Activated naive CD4-positive, alpha-beta T cell treated with anti-CD3 and anti-CD28 coated beads for 36 hours (primary cell): ENCODE measurements around the gene RTN4. TPM values are rescaled to one million over a fixed set of nuclear protein-coding genes. Genes with fewer than 3 reads are reported as not detected.

Experiments used
- CTCF ChIA-PET: fragments of 350-600 bp; sonication (Branson Sonifier 250); formaldehyde crosslinking; loops from one replicate; lab custom pipeline; 2021; ENCODE audit warnings: antibody characterized with exemption; lab: Charles Lee
- DNase-seq: peaks from one replicate; pipeline ENCODE4 v3.0.0-alpha.2; 2020
- H3K27ac Mint-ChIP-seq: one replicate; pipeline ENCODE4 v1.8.0; 2021; ENCODE audit warnings: mild to moderate bottlenecking, mixed read lengths
- H3K27me3 Mint-ChIP-seq: one replicate; pipeline ENCODE4 v1.8.0; 2021; ENCODE audit warnings: low read depth, mixed read lengths
- H3K36me3 Mint-ChIP-seq: one replicate; pipeline ENCODE4 v1.8.0; 2021; ENCODE audit warnings: low read depth, mixed read lengths
- H3K4me1 Mint-ChIP-seq: one replicate; pipeline ENCODE4 v1.8.0; 2021; ENCODE audit warnings: low read depth, mixed read lengths
- H3K4me3 Mint-ChIP-seq: one replicate; pipeline ENCODE4 v1.8.0; 2021; ENCODE audit warnings: mild to moderate bottlenecking, moderate library complexity, mixed read lengths
- H3K9me3 Mint-ChIP-seq: one replicate; pipeline ENCODE4 v1.8.0; 2021; ENCODE audit warnings: mixed read lengths
- intact Hi-C: fragments of 100-400 bp; cut with micrococcal nuclease; formaldehyde crosslinking; loops from one replicate; pipeline ENCODE4 v1.15.1; 2023
- total RNA-seq, 2 experiments: library from RNA; stranded (reverse); gene quantifications; one replicate each; pipeline ENCODE4 v1.2.3, GENCODE V29; 2021

Gene RTN4
- total RNA-seq, 2 experiments from 2014 or later: 76.4 to 76.7 TPM

- Mint-ChIP-seq H3K4me1 (peaks cover 58% of the 10 kb centered on the region), H3K9me3 (no peaks in the 10 kb centered on the region), H3K4me3 (peak overlapping the region; percentile 97), H3K27ac (peak overlapping the region; percentile 97), H3K36me3 (peaks cover 8% of the 10 kb centered on the region), H3K27me3 (no peaks in the 10 kb centered on the region)
- CTCF ChIA-PET: interaction anchor here (0.8 to 1.6 kb wide), 6 partner anchors 9 to 119 kb away, joined by 3 to 6 read pairs (median 4); no protein-coding TSS in a partner anchor
- no peak for DNase-seq
- intact Hi-C loops: loop anchor here (1.0 to 5.0 kb wide), 25 partner anchors 24 to 1283 kb away; partner anchors contain the start of genes ACYP2, ASB3, CFAP36 and CHAC2
Observed at GRCh38 chr2:55049821-55050099, 491 bp downstream of the RTN4 start.

DNA sequence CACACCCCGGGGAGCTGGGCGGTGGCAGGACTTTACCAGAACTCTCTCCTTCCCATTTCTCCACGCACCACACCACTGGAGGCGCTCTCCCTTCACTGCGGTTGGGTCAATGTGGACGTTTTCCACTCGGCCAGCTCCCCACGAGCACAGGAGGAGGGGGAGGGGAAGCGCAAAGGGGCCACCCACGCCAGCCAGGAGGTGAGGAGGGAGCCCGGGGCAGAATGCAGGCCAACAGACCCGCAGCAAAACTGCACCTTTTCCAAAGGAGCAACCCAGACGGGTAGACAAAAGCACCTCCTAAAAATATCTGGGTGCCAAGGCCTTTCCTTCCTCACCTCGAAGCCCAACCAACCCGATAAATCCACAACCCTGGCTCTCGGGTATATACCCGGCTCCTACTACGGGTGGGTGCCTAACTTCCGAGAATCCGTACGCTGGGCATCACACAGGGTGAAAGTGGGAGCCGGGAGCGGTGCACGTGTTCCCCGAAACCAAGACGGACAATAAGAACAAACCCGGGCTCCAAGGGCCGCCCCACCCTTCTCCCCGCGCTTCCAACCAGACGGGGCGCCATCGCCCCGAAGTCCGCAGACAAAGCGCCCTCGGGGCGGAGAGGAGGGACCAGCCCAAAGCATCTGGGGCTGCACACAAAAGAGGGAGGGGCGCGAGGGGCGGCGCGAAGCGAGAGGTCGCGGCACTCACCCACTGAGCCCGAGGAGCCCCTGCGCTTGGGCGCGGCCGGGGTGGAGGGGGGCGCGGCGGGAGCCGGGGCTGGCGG is 1.0 kb downstream of the RTN4 start:
- peak; percentile 69 for DNase-seq
- Mint-ChIP-seq H3K27ac (peak overlapping the region; percentile 91), H3K27me3 (no peaks in the 10 kb centered on the region), H3K4me3 (peak overlapping the region; percentile 97), H3K9me3 (no peaks in the 10 kb centered on the region), H3K4me1 (peaks cover 54% of the 10 kb centered on the region), H3K36me3 (peaks cover 8% of the 10 kb centered on the region)
- CTCF ChIA-PET: interaction anchor here (0.6 to 1.7 kb wide), 16 partner anchors 8 to 470 kb away, joined by 3 to 17 read pairs (median 4); partner anchors contain the start of gene CFAP36
- intact Hi-C loops: no loop called here

GRCh38 chr2:55048508-55049042 is 1.7 kb downstream of the RTN4 start:
- Mint-ChIP-seq H3K4me1 (peaks cover 52% of the 10 kb centered on the region), H3K27ac (peak overlapping the region; percentile 91), H3K27me3 (no peaks in the 10 kb centered on the region), H3K4me3 (peak overlapping the region; percentile 97), H3K9me3 (no peaks in the 10 kb centered on the region), H3K36me3 (peaks cover 8% of the 10 kb centered on the region)
- intact Hi-C loops: no loop called here
- no peak for DNase-seq
- CTCF ChIA-PET: interaction anchor here (0.6 to 1.7 kb wide), 15 partner anchors 10 to 471 kb away, joined by 3 to 17 read pairs (median 3); partner anchors contain the start of gene CFAP36

GRCh38 chr2:55047677-55048299 is 2.5 kb downstream of the RTN4 start:
- H3K36me3 Mint-ChIP-seq: peaks cover 8% of the 10 kb centered on the region
- peak overlapping the region; percentile 61 for H3K27ac Mint-ChIP-seq
- intact Hi-C loops: no loop called here
- DNase-seq: no peak
- peaks cover 51% of the 10 kb centered on the region for H3K4me1 Mint-ChIP-seq
- no peaks in the 10 kb centered on the region for H3K9me3 Mint-ChIP-seq
- H3K27me3 Mint-ChIP-seq: no peaks in the 10 kb centered on the region
- CTCF ChIA-PET: interaction anchor here (0.6 to 1.7 kb wide), 13 partner anchors 11 to 472 kb away, joined by 3 to 17 read pairs (median 4); partner anchors contain the start of gene CFAP36
- peak overlapping the region; percentile 76 for H3K4me3 Mint-ChIP-seq

DNA sequence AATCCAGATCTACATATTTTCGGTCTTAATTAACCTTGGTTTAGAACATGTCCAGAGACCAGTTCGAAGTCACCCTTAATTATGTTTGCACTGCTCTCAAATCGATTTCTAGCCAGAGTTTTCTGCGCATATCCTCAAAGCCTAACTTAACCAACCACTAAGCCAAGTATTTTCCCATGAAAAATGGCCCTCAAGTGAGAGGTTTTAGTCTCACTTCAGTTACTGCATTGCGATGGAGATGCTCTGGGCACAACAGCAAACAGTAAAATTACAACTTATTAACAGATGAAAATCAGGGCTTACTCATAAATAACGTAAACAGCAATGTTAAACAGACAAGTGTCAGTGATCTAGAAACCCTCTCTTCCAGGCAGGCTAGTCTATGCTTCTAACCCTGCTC is 4.5 kb downstream of the RTN4 start:
- no peak overlapping the region for H3K27ac Mint-ChIP-seq
- CTCF ChIA-PET: interaction anchor here (0.7 to 1.1 kb wide), 3 partner anchors 9 to 38 kb away, joined by 3 read pairs; no protein-coding TSS in a partner anchor
- peaks cover 8% of the 10 kb centered on the region for H3K36me3 Mint-ChIP-seq
- no peaks in the 10 kb centered on the region for H3K9me3 Mint-ChIP-seq
- intact Hi-C loops: no loop called here
- H3K4me1 Mint-ChIP-seq: peaks cover 40% of the 10 kb centered on the region
- no peak for DNase-seq
- no peak overlapping the region for H3K4me3 Mint-ChIP-seq
- no peaks in the 10 kb centered on the region for H3K27me3 Mint-ChIP-seq

DNA sequence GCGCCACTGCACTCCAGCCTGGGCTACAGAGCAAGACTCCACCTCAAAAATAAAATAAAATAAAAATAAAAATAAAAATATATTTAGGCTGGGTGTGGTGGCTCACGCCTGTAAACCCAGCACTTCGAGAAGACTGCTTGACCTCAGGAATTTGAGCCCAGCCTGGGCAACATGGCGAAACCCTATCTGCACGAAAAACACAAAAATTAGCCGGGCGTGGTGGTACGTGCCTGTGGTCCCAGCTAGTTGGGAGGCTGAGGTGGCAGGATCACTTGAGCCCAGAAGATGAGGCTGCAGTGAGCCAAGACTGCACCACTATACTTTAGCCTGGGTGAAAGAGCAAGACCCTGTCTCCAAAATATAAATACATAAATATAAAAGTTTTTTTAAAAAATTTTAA is 6.4 kb downstream of the RTN4 start:
- Mint-ChIP-seq H3K27me3 (no peaks in the 10 kb centered on the region), H3K9me3 (peaks cover 4% of the 10 kb centered on the region), H3K27ac (no peak overlapping the region), H3K4me1 (peaks cover 43% of the 10 kb centered on the region), H3K36me3 (peaks cover 7% of the 10 kb centered on the region), H3K4me3 (no peak overlapping the region)
- no peak for DNase-seq
- CTCF ChIA-PET: no interaction called here
- intact Hi-C loops: no loop called here

DNA sequence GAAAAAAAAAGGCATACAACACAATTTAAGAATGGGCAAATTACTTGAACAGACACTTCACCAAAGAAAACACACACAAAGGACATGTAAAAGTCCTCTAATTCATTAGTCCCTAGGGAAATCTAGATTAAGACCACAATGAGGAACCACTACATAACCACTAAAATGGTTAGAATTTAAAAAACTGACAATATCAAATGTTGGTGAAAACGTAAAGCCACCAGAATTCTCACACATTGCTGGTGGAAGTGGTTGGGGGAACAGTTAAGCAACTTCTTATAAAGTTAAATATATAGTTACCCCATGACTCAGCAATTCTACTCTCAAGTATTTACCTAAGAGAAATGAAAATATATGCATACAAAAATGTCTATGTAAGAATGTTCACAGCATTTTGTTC is 11.8 kb downstream of the RTN4 start:
- intact Hi-C loops: no loop called here
- Mint-ChIP-seq H3K9me3 (peaks cover 16% of the 10 kb centered on the region), H3K4me3 (no peak overlapping the region), H3K36me3 (peaks cover 17% of the 10 kb centered on the region), H3K4me1 (peaks cover 48% of the 10 kb centered on the region), H3K27me3 (no peaks in the 10 kb centered on the region), H3K27ac (peak overlapping the region; percentile 24)
- CTCF ChIA-PET: interaction anchor here (1.2 kb wide), 1 partner anchor 13 kb away, joined by 3 read pairs; no protein-coding TSS in a partner anchor
- DNase-seq: no peak

- Mint-ChIP-seq H3K27ac (no peak overlapping the region), H3K4me1 (peaks cover 55% of the 10 kb centered on the region), H3K9me3 (peaks cover 16% of the 10 kb centered on the region), H3K4me3 (no peak overlapping the region), H3K27me3 (no peaks in the 10 kb centered on the region), H3K36me3 (peaks cover 17% of the 10 kb centered on the region)
- no peak for DNase-seq
- CTCF ChIA-PET: no interaction called here
- intact Hi-C loops: no loop called here
Observed at GRCh38 chr2:55035716-55036115, 14.5 kb downstream of the RTN4 start.

DNA sequence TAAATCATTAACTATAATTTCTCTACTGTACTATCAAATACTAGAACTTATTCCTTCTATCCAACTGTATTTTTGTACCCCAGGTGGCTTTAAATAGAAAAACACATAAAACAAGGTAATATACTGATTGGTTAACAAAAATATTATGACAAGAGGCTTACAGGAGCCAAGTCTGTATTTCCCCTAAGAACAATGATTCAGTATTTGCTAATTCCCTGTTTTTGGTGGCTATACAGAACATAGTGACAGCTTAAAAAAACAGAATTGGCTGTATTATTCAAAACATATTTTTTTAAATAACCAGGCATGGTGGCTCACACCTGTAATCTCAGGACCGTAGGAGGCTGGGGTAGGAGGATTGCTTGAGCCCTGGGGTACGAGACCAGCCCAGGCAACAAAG is 16.3 kb downstream of the RTN4 start:
- Mint-ChIP-seq H3K4me3 (no peak overlapping the region), H3K4me1 (peaks cover 58% of the 10 kb centered on the region), H3K9me3 (peaks cover 13% of the 10 kb centered on the region), H3K36me3 (peaks cover 15% of the 10 kb centered on the region), H3K27ac (no peak overlapping the region), H3K27me3 (no peaks in the 10 kb centered on the region)
- no peak for DNase-seq
- CTCF ChIA-PET: no interaction called here
- intact Hi-C loops: no loop called here

DNA sequence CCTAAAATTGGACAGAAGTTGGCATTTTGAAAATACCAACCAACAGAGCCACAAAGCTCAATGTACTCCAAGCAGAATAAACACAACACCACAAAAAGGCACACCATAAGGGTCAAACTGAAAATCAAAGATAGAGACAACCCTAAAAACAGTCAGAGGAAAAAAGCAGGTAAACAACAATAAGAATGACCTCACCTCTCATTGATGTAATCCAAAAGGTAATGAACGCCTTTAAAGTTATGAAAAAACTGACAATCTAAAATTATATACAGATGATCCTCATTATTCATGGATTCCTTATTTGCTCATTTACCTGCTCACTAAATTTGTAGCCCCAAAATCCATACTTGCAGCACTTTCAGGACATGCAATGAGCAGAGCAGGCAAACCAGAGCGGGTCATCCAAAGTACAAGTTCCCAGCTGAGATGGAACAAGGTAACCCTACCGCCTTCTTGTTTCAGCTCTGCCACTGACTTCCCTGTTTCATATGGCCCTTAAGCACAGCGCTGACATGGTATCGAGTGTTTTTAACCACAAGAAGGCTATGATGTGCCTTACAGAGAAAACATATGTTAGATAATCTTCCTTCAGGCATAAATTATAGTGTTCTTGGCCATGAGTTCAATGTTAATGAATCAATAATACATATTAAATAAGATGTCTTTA is 17.0 kb downstream of the RTN4 start:
- Mint-ChIP-seq H3K9me3 (peaks cover 12% of the 10 kb centered on the region), H3K4me1 (peaks cover 59% of the 10 kb centered on the region), H3K36me3 (peaks cover 12% of the 10 kb centered on the region), H3K27me3 (no peaks in the 10 kb centered on the region), H3K27ac (no peak overlapping the region), H3K4me3 (no peak overlapping the region)
- CTCF ChIA-PET: interaction anchor here (1.5 kb wide), 1 partner anchor 15 kb away, joined by 12 read pairs; no protein-coding TSS in a partner anchor
- peak; percentile 22 for DNase-seq
- intact Hi-C loops: no loop called here

- no peak overlapping the region for H3K4me3 Mint-ChIP-seq
- H3K4me1 Mint-ChIP-seq: peaks cover 45% of the 10 kb centered on the region
- no peak for DNase-seq
- H3K9me3 Mint-ChIP-seq: peaks cover 5% of the 10 kb centered on the region
- CTCF ChIA-PET: no interaction called here
- H3K27me3 Mint-ChIP-seq: no peaks in the 10 kb centered on the region
- H3K36me3 Mint-ChIP-seq: peaks cover 2% of the 10 kb centered on the region
- H3K27ac Mint-ChIP-seq: no peak overlapping the region
- intact Hi-C loops: no loop called here
Observed at GRCh38 chr2:55031505-55031904, 18.7 kb downstream of the RTN4 start.

DNA sequence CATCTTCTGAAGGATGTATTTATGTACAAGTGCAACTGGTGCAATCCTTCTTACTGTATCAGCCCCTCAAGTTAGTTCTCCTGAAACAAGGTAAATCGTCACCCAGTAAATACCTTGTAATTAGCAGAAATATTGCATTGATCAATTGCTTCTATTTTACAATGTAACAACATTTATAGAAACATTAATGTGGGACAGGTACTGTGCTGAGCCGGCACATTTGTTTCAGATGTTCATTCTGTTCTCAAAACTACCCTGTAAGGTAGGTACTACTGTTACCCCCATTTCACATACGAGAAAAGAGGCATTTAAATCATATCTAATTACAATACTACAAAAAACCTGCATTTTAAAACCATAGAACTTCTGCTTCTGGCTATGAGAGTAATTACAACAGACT is 19.5 kb downstream of the RTN4 start:
- H3K4me1 Mint-ChIP-seq: peaks cover 43% of the 10 kb centered on the region
- H3K36me3 Mint-ChIP-seq: peaks cover 1% of the 10 kb centered on the region
- CTCF ChIA-PET: no interaction called here
- no peak overlapping the region for H3K27ac Mint-ChIP-seq
- H3K4me3 Mint-ChIP-seq: no peak overlapping the region
- no peak for DNase-seq
- H3K27me3 Mint-ChIP-seq: no peaks in the 10 kb centered on the region
- intact Hi-C loops: no loop called here
- peaks cover 3% of the 10 kb centered on the region for H3K9me3 Mint-ChIP-seq
